ENCODE measurements around the gene CEBPG. TPM values are rescaled to one million over a fixed set of nuclear protein-coding genes. Genes with fewer than 3 reads are reported as not detected.

The CEBPG gene
- total RNA-seq, 1 experiment from 2014 or later, result 48.6 TPM

DNA sequence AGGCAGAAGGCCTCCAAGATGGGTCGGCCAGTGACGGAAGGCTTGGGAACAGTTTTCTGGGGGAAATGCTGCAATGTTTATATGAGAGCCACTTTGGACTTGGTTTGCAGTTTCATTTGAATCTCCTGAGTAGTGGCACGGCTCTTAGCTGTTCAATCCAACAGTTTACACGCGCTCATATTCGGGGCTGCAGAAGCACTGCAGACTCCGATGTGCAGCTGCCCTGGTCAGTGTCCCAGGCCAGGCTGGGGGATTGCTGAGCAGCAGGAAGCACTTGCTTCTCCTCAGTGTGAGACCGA, 31.7 kb downstream of the CEBPG start:
- no TSS peak for BruUV-seq (replicated peaks)
- H3K9me3 ChIP-seq (ENCODE audit: low read depth, low read length, poor library complexity, severe bottlenecking), result no peaks in the 10 kb centered on the region
- no peaks in the 10 kb centered on the region for H3K4me1 ChIP-seq (ENCODE audit: insufficient read depth, low read length, poor library complexity, severe bottlenecking)
- CTCF ChIA-PET, result no interaction called here
- TF ChIP-seq, protein P1, sequence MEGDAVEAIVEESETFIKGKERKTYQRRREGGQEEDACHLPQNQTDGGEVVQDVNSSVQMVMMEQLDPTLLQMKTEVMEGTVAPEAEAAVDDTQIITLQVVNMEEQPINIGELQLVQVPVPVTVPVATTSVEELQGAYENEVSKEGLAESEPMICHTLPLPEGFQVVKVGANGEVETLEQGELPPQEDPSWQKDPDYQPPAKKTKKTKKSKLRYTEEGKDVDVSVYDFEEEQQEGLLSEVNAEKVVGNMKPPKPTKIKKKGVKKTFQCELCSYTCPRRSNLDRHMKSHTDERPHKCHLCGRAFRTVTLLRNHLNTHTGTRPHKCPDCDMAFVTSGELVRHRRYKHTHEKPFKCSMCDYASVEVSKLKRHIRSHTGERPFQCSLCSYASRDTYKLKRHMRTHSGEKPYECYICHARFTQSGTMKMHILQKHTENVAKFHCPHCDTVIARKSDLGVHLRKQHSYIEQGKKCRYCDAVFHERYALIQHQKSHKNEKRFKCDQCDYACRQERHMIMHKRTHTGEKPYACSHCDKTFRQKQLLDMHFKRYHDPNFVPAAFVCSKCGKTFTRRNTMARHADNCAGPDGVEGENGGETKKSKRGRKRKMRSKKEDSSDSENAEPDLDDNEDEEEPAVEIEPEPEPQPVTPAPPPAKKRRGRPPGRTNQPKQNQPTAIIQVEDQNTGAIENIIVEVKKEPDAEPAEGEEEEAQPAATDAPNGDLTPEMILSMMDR (conservative IDR thresholded peaks at IDR 0.05; ENCODE audit: low read depth, low read length), result no peak
- no peak for TF ChIP-seq EZH2 (IDR thresholded peaks at IDR 0.05; ENCODE audit: borderline replicate concordance, low read depth, low read length, poor library complexity, severe bottlenecking)
- no peak overlapping the region for H3K27ac ChIP-seq (ENCODE audit: low read depth, low read length, poor library complexity, severe bottlenecking)
- intact Hi-C loops (cut with micrococcal nuclease; ENCODE audit: unreplicated experiment), result loop anchor here (10.0 kb wide), 1 partner anchor 280 kb away; no protein-coding TSS in a partner anchor
- DNase-seq (ENCODE audit: low spot score), result no peak
- POLR2A ChIA-PET (ENCODE audit: low non-redundant PET), result no interaction called here
- H3K27me3 ChIP-seq (replicated peaks; ENCODE audit: insufficient read depth, low read depth, low read length, poor library complexity), result no peaks in the 10 kb centered on the region
- H3K4me3 ChIP-seq (ENCODE audit: low read depth, low read length, poor library complexity, severe bottlenecking), result no peak overlapping the region
- H3K36me3 ChIP-seq (ENCODE audit: insufficient read depth, low read length, poor library complexity, severe bottlenecking), result no peaks in the 10 kb centered on the region

DNA sequence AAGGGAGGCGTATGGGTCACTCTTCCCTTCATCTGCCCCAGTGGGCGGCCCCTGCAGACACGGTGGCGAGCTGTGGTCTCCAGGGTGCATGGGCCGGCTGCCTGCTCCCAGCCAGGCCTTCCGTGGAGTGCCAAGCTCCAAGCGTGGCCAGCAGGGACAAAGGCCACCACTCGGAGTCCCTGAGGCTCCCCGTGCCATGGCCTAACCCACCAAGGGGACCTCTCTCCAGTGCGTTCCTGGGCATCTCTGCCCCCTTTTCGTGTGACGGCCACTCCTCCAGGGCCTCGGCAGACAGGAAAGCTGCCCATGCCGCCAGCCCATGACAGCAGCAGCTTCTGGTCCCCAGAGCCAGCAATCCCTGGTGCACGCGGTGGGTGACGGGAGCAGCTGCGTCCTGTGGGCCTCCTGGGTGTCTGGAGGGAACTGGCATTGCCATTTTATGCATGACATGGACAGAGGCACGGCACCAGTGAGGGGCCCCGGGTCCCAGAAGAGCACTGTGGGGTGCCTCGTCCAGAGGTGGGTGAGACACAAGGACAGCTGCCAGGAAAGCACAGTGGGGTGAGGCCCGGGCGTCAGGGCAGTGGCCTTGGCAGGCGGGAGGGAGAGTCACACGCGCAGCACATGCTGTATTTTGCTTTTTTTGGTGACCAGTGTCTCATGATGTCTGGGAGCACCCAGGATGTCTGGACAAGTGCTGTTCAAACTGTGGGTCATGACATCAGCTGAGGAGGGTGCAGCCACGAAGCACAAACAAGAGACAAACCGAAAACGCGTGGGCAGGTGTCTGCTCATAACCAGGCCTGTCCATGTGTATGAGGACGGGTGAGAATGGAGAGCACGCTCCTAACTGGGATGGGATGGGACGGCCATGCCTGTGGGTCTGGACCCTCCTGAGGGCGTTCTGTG, 32.3 kb downstream of the CEBPG start:
- H3K36me3 ChIP-seq (ENCODE audit: insufficient read depth, low read length, poor library complexity, severe bottlenecking), result no peaks in the 10 kb centered on the region
- TF ChIP-seq, protein P1 (conservative IDR thresholded peaks at IDR 0.05; ENCODE audit: low read depth, low read length), result no peak
- no peak for TF ChIP-seq EZH2 (IDR thresholded peaks at IDR 0.05; ENCODE audit: borderline replicate concordance, low read depth, low read length, poor library complexity, severe bottlenecking)
- DNase-seq (ENCODE audit: low spot score), result no peak
- H3K27ac ChIP-seq (ENCODE audit: low read depth, low read length, poor library complexity, severe bottlenecking), result no peak overlapping the region
- H3K4me3 ChIP-seq (ENCODE audit: low read depth, low read length, poor library complexity, severe bottlenecking), result no peak overlapping the region
- H3K27me3 ChIP-seq (replicated peaks; ENCODE audit: insufficient read depth, low read depth, low read length, poor library complexity), result no peaks in the 10 kb centered on the region
- BruUV-seq (replicated peaks), result no TSS peak
- H3K9me3 ChIP-seq (ENCODE audit: low read depth, low read length, poor library complexity, severe bottlenecking), result no peaks in the 10 kb centered on the region
- ChIA-PET CTCF (interaction anchor here (0.9 to 1.6 kb wide), 4 partner anchors 10 to 191 kb away, joined by 3 to 6 read pairs (median 4); no protein-coding TSS in a partner anchor), POLR2A (ENCODE audit: low non-redundant PET) (no interaction called here)
- no peaks in the 10 kb centered on the region for H3K4me1 ChIP-seq (ENCODE audit: insufficient read depth, low read length, poor library complexity, severe bottlenecking)
- intact Hi-C loops (cut with micrococcal nuclease; ENCODE audit: unreplicated experiment), result loop anchor here (2.0 to 10.0 kb wide), 3 partner anchors 163 to 281 kb away; no protein-coding TSS in a partner anchor

DNA sequence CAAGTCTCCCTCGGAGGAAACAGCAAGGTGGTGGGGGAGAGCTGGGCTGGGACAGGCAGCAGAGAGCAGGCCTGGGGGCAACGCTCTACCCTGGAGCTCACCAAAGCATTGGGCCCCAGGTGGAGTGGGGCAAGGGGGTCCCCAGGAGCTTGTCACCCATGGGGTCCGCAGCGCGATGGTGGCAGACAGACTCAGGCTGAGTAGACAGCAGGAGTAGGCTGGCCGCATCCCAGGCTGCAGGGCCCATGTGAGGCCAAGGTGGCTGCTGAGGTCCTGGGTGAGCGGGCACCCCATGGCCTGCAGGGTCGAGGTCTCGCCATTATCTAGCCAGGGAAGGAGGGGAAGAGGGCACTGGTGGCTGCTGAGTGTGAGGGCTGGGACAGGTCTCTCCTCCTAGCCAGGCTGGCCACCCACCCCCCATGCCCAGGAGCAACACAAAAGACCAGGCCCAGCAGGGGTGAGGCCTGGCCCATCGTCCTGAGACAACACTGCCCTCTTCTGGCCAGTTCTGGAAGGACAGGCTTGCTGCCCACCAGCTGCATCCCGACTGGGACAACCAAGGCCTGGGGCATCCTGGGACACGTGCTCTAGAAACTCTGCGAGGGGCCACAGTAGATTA, 33.1 kb downstream of the CEBPG start:
- POLR2A ChIA-PET (ENCODE audit: low non-redundant PET), result no interaction called here

More for the DNA sequence above, 33.1 kb downstream of the CEBPG start:
- no peaks in the 10 kb centered on the region for H3K9me3 ChIP-seq (ENCODE audit: low read depth, low read length, poor library complexity, severe bottlenecking)
- intact Hi-C loops (cut with micrococcal nuclease; ENCODE audit: unreplicated experiment), result loop anchor here (2.0 to 10.0 kb wide), 3 partner anchors 164 to 282 kb away; no protein-coding TSS in a partner anchor
- no peak for TF ChIP-seq EZH2 (IDR thresholded peaks at IDR 0.05; ENCODE audit: borderline replicate concordance, low read depth, low read length, poor library complexity, severe bottlenecking)
- TF ChIP-seq, protein P1 (conservative IDR thresholded peaks at IDR 0.05; ENCODE audit: low read depth, low read length), result peak; percentile 90
- H3K27ac ChIP-seq (ENCODE audit: low read depth, low read length, poor library complexity, severe bottlenecking), result no peak overlapping the region
- no peaks in the 10 kb centered on the region for H3K36me3 ChIP-seq (ENCODE audit: insufficient read depth, low read length, poor library complexity, severe bottlenecking)
- H3K4me3 ChIP-seq (ENCODE audit: low read depth, low read length, poor library complexity, severe bottlenecking), result no peak overlapping the region
- no TSS peak for BruUV-seq (replicated peaks)
- no peaks in the 10 kb centered on the region for H3K4me1 ChIP-seq (ENCODE audit: insufficient read depth, low read length, poor library complexity, severe bottlenecking)
- H3K27me3 ChIP-seq (replicated peaks; ENCODE audit: insufficient read depth, low read depth, low read length, poor library complexity), result no peaks in the 10 kb centered on the region
- peak; percentile 71 for DNase-seq (ENCODE audit: low spot score)
- CTCF ChIA-PET, result interaction anchor here (0.9 to 1.6 kb wide), 5 partner anchors 9 to 192 kb away, joined by 3 to 6 read pairs (median 4); no protein-coding TSS in a partner anchor
